KG1 (cell line): Measurements from ENCODE around the gene MRTFA.
A peak's percentile ranks its signal among the peaks of the same experiment; 100 is the strongest.
"Not testable (repeated sequence)": the region's sequence is repeated elsewhere in the genome, so short reads cannot be mapped to it uniquely, and the experiment has no call there.

Experiments
- DNase-seq: peaks from one replicate; lab custom pipeline; 2025; lab: John Stamatoyannopoulos, UW

MRTFA gene

DNA sequence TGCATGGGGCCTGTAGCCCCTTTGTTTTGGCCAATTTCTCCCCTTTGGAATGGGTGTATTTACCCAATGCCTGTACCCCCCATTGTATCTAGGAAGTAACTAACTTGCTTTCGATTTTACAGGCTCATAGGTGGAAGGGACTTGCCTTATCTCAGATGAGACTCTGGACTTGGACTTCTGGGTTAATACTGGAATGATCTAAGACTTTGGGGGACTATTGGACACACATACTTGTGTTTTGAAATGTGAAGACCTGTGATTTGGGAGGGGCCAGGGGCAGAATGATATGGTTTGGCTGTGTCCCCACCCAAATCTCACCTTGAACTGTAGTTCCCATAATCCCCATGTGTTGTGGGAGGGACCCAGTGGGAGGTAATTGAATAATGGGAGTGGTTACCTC, 82.5 kb downstream of the MRTFA start:
- DNase-seq: not testable (repeated sequence)

GRCh38 chr22:40553014-40553554, 83.4 kb downstream of the MRTFA start:
- no peak for DNase-seq

DNA sequence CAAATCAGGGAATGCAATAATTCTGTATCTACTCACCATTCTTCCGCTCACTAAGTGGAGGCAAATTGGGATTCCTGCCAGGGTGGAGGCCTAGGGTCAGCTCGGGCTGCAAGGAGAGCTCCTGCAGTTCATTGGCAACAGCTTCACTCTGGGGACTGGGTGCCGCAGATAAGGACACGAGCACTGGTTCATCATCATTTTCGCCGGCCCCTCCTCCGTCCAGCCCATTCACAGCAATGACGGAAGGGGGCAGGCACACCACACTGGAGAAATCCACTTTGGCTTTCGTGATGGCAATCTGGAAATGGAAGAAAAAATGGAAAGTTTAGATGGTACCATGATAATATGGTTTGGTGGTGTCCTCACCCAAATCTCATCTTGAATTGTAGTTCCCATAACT, 84.4 kb downstream of the MRTFA start:
- DNase-seq: no peak

- DNase-seq: no peak
These were observed 88.8 kb downstream of the MRTFA start for GRCh38 chr22:40547729-40548143.

DNA sequence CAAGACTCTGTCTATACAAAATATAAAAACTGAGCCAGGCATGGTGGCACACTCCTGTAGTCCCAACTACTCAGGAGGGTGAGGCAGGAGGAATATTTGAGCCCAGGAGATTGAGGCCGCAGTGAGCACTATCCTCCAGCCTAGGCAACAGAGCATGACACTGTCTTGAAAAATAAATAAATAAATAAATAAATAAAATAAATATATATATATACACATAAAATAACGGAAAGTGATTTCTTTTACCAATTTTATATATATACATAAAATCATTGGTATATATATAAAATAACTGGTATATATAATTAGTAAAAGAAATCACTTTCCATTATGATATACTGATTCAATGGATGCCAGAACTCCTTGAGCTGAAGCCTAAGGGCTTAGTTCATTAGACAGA, 91.8 kb downstream of the MRTFA start:
- no peak for DNase-seq

GRCh38 chr22:40542821-40543540, 93.5 kb downstream of the MRTFA start:
- DNase-seq: no peak

GRCh38 chr22:40541300-40541699, 95.2 kb downstream of the MRTFA start:
- no peak for DNase-seq

- DNase-seq: no peak
These were observed 96.3 kb downstream of the MRTFA start for GRCh38 chr22:40540265-40540664.

DNA sequence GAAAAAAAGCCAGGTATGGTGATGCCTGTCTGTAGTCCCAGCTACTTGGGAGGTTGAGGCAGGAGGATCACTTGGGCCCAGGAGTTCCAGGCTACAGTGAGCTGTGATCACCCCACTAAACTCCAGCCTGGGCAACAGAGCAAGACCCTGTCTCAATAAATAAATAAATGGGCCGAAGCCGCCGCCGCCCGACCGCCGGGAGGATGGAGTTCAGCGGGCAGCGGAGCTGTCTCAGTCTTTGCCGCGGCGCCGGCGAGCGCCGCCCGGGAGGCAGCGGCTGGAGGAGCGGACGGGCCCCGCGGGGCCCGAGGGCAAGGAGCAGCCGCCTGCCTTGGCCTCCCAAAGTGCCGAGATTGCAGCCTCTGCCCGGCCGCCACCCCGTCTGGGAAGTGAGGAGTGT, 100.4 kb downstream of the MRTFA start:
- DNase-seq: not testable (repeated sequence)

GRCh38 chr22:40535642-40536041, 100.9 kb downstream of the MRTFA start:
- DNase-seq: no peak

DNA sequence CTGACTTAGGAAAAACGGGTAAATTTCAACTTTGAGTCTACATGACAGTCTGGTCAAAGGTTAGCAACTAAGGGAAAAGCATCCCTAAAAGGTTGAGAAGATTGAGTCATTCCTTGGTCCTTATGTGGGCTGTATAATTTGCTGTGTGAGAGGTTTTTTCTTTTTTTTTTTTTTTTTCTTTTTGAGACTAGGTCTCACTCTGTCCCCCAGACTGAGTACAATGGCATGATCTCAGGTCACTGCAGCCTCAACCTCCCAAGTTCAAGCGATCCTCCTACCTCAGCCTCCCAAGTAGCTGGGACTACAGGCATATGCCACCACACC, 101.4 kb downstream of the MRTFA start:
- DNase-seq: no peak

- DNase-seq: no peak
These were observed 101.9 kb downstream of the MRTFA start for GRCh38 chr22:40534379-40535188.

DNA sequence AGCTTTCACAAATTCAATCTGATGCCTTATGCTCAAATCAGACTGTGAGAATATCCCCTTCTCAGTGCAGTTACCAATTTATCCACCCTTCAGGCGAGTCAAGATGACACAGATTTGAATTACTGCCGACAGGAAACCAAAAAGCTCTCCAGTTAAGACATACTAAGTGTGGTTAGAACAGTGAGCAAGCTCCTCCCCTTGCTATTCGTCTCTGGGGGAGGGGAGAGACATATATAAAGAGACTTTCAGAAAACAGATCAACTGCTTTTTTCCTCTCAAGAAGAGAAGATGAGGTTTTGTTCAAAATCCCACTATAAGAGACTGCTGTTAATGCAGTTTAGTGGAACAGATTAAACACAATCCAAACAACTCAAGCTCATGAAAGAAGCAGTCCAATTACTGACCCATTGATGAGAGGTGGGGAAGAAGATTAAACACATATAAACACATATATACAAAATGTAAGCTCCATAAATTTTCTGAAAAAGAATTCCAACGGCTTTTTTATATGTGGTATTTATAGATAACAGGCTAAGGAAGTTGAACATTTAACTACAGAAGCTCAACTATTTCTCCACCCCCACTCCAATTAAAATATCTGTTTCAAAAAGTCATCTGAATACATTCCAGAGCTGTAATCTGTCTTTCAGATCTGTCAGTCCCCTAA, 102.7 kb downstream of the MRTFA start:
- peak; percentile 60 for DNase-seq

- no peak for DNase-seq
These were observed 104.3 kb downstream of the MRTFA start for GRCh38 chr22:40531951-40532900.

DNA sequence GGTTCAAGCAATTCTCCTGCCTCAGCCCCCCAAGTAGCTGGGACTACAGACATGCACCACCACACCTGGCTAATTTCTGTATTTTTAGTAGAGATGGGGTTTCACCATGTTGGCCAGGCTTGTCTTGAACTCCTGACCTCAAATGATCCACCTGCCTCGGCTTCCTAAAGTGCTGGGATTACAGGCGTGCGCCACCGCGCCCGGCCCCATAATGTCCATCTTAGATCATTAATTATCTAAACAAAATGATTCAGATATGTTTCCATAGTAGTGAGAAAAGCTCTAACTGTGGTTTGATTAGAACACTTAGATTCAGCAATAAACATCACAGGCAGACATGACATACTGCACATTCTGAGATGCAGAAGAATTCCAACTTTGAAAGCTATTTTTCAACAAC, 106.1 kb downstream of the MRTFA start:
- DNase-seq: not testable (repeated sequence)

DNA sequence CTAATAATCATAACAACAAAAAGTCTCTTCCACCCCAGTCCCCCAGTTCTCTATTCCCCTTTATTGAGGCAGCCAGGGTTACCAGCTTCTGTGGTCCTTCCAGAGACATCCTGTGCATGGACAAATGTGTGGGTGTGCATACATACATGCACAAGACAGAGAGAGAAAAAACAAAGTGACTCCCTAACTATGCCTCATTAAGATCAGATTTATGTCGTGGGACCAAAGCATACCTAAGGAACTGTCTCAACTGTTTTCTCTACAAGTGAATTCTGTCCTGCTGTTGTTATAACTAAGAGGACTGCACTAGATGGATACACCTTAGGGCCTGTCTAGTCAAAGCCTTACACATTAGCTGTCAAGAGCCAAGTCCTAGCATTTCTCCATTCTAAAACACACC, 106.7 kb downstream of the MRTFA start:
- no peak for DNase-seq

DNA sequence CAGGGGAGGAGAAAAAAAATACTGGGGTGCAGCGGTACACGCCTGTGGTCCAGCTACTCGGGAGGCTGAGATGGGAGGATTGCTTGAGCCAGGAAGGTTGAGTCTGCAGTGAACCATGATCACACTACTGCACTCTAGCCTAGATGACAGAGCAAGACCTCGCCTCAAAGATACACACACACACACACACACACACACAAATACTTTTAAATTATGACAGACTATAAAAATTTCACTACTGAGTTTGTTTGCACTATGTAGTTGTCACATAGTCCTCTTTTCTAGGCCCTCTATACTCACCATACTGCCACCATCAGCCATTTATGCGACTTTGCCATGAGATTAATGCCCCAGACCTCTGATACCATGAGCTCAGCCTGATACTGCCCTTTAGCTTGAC, 109.6 kb downstream of the MRTFA start:
- DNase-seq: no peak

GRCh38 chr22:40525250-40525884, 111.2 kb downstream of the MRTFA start:
- peak; percentile 30 for DNase-seq

DNA sequence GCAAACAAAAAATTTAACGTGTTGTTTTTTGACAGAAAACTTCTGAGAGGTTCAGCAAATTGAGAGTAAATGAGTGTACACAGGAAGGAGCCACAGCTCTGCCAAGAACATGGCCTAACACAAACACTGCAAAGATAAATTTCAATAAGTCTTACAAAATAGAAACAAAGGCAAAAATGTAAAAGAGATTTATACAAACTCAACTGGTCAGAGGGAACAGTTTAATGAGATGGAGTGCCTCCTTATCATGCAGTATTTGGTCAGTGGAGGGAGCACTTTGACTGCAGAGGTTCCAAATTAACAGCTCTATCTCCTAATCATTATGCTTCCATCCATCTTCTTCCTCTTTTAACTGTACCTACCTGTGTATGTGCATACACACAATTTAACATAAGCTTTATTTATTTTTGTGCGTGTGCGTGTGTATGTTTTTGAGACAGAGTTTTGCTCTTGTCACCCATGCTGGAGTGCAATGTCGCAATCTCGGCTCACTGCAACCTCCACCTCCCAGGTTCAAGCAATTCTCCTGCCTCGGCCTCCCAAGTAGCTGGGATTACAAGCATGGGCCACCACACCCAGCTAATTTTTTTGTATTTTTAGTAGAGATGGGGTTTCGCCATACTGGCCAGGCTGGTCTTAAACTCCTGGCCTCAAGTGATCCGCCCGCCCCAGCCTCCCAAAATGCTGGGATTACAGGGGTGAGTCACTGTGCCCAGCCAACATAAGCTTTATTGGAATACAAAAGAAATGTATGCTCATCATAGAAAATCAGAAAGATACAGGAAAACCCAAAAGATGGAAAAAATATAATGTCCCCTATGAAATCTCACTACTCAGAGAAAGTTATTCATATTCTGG, 111.9 kb downstream of the MRTFA start:
- no peak for DNase-seq

- no peak for DNase-seq
These were observed 114.4 kb downstream of the MRTFA start for GRCh38 chr22:40522141-40522540.
